Natural killer cell (primary cell): Measurements from ENCODE around the gene TGFBR1. TPM values are rescaled to one million over a fixed set of nuclear protein-coding genes. Genes with fewer than 3 reads are reported as not detected.
A peak's percentile ranks its signal among the peaks of the same experiment; 100 is the strongest.

Experiments
- ATAC-seq, 3 donors: fragments of 150-1000 bp in 2 of 3; fragments of 200-7000 bp in 1 of 3; cut with Tn5 transposase; 1 replicate in 1 of 3; 2 replicates in 2 of 3; pipeline ENCODE4 v1.10.0; 2021; ENCODE audit warnings: mild to moderate bottlenecking in 2 of 3, moderate library complexity in 2 of 3
- DNase-seq, 2 donors: peaks; one replicate each; pipeline versions ENCODE4 v3.0.0 to v3.0.0-alpha.2; 2013 to 2021; ENCODE audit warnings: mixed read lengths in 1 of 2
- H3K27ac ChIP-seq: one replicate; pipeline ENCODE4 v1.5.1; 2013; ENCODE audit warnings: mild to moderate bottlenecking, low read length
- H3K27me3 ChIP-seq: one replicate; pipeline ENCODE4 v1.6.1; 2013; ENCODE audit warnings: low read length; ENCODE audit not compliant: control insufficient read depth, insufficient read depth
- H3K36me3 ChIP-seq: one replicate; pipeline ENCODE4 v1.6.1; 2013; ENCODE audit warnings: low read length; ENCODE audit not compliant: control insufficient read depth, insufficient read depth
- H3K4me1 ChIP-seq: one replicate; pipeline ENCODE4 v1.6.1; 2013; ENCODE audit warnings: low read length; ENCODE audit not compliant: control insufficient read depth, insufficient read depth
- H3K4me3 ChIP-seq: one replicate; pipeline ENCODE4 v1.5.1; 2013; ENCODE audit warnings: low read length
- H3K9me3 ChIP-seq: one replicate; pipeline ENCODE4 v1.6.1; 2013; ENCODE audit warnings: low read length; ENCODE audit not compliant: control insufficient read depth, insufficient read depth
- H3K27ac Mint-ChIP-seq, 2 donors: one replicate each; pipeline ENCODE4 v1.8.0; 2022; ENCODE audit warnings: mild to moderate bottlenecking in 2 of 2, mixed read lengths in 2 of 2, moderate library complexity in 1 of 2
- H3K27me3 Mint-ChIP-seq, 2 donors: one replicate each; pipeline ENCODE4 v1.8.0; 2022; ENCODE audit warnings: low read depth in 2 of 2, mixed read lengths in 2 of 2
- H3K36me3 Mint-ChIP-seq: one replicate; pipeline ENCODE4 v1.8.0; 2022; ENCODE audit warnings: mixed read lengths
- H3K4me1 Mint-ChIP-seq, 2 donors: one replicate each; pipeline ENCODE4 v1.8.0; 2022; ENCODE audit warnings: mixed read lengths in 2 of 2
- H3K4me3 Mint-ChIP-seq: one replicate; pipeline ENCODE4 v1.8.0; 2022; ENCODE audit warnings: mild to moderate bottlenecking, moderate library complexity, mixed read lengths
- H3K9me3 Mint-ChIP-seq, 2 donors: one replicate each; pipeline ENCODE4 v1.8.0; 2022; ENCODE audit warnings: mixed read lengths in 2 of 2
- WGBS: methylation state at CpG from one replicate; pipeline ENCODE4 v1.1.7; 2013; ENCODE audit warnings: missing lambda C conversion rate; ENCODE audit not compliant: insufficient coverage; 5-methylcytosine and 5-hydroxymethylcytosine counted together
- intact Hi-C: fragments of 100-400 bp; cut with micrococcal nuclease; formaldehyde crosslinking; loops from one replicate; pipeline ENCODE4 v1.14.2; 2022
- total RNA-seq, 4 donors: library from RNA; stranded (reverse); fragments of 120-200 nt in 1 of 4; gene quantifications; one replicate each; pipeline versions ENCODE4 v1.2.3 to v1.2.4, GENCODE V29; 2013 to 2022
- TF ChIP-seq, protein P1 (sequence below): fragments of 200-600 bp; IDR thresholded peaks from one replicate; pipeline ENCODE4 v1.8.0; 2022; ENCODE audit warnings: antibody characterized with exemption

The TGFBR1 gene
- total RNA-seq, 3 donors from 2014 or later (not counting 1 experiment from before 2014, with no cell fraction given): 78.0 to 120 (median 113) TPM

- no peak for ATAC-seq
- Mint-ChIP-seq H3K36me3 (no peaks in the 10 kb centered on the region), H3K27me3 (peaks cover 0 to 2% of the 10 kb centered on the region in 2 donors), H3K4me1 (peaks cover 17 to 22% of the 10 kb centered on the region in 2 donors), H3K9me3 (no peaks in the 10 kb centered on the region), H3K27ac (peak overlapping the region; percentile 31 to 69), H3K4me3 (no peak overlapping the region)
- Histone ChIP-seq H3K27ac (no peak overlapping the region), H3K9me3 (no peaks in the 10 kb centered on the region), H3K36me3 (no peaks in the 10 kb centered on the region), H3K27me3 (no peaks in the 10 kb centered on the region), H3K4me3 (no peak overlapping the region), H3K4me1 (peaks cover 27% of the 10 kb centered on the region)
- no peak for DNase-seq
- 94% methylated on average over 1 of the region's 2 CpGs for WGBS
- intact Hi-C loops: no loop called here
- TF ChIP-seq, protein P1, sequence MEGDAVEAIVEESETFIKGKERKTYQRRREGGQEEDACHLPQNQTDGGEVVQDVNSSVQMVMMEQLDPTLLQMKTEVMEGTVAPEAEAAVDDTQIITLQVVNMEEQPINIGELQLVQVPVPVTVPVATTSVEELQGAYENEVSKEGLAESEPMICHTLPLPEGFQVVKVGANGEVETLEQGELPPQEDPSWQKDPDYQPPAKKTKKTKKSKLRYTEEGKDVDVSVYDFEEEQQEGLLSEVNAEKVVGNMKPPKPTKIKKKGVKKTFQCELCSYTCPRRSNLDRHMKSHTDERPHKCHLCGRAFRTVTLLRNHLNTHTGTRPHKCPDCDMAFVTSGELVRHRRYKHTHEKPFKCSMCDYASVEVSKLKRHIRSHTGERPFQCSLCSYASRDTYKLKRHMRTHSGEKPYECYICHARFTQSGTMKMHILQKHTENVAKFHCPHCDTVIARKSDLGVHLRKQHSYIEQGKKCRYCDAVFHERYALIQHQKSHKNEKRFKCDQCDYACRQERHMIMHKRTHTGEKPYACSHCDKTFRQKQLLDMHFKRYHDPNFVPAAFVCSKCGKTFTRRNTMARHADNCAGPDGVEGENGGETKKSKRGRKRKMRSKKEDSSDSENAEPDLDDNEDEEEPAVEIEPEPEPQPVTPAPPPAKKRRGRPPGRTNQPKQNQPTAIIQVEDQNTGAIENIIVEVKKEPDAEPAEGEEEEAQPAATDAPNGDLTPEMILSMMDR: no peak
Observed at GRCh38 chr9:99181206-99181605, 76.3 kb downstream of the TGFBR1 start.

DNA sequence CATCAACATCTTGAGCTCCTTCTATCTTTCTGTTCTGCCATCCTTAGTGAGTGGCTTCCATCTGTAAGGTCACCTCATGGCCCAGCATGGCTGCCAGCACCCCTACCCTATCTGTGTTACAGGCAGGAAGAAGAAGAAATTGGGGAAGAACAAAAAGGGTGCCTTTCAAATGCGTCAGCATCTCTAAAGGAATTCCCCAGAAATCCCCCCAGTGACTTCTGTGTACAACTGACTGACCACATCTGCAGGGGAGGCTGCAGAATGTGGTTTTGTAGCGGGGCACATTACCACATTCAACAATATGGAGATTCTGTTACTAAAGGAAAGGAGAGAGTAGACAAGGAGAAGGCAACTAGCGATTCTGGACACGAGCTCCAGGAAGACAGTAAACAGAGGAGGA lies 76.7 kb downstream of the TGFBR1 start:
- Mint-ChIP-seq H3K4me3 (no peak overlapping the region), H3K27me3 (peaks cover 0 to 2% of the 10 kb centered on the region in 2 donors), H3K4me1 (peaks cover 17 to 22% of the 10 kb centered on the region in 2 donors), H3K36me3 (no peaks in the 10 kb centered on the region), H3K27ac (peak overlapping the region; percentile 31 to 69), H3K9me3 (no peaks in the 10 kb centered on the region)
- Histone ChIP-seq H3K27ac (no peak overlapping the region), H3K4me3 (no peak overlapping the region), H3K9me3 (no peaks in the 10 kb centered on the region), H3K27me3 (no peaks in the 10 kb centered on the region), H3K4me1 (peaks cover 27% of the 10 kb centered on the region), H3K36me3 (no peaks in the 10 kb centered on the region)
- peak in 1 of 2 donors; percentile 55 for DNase-seq
- intact Hi-C loops: no loop called here
- TF ChIP-seq, protein P1: no peak
- ATAC-seq: peak; percentile 42 to 62 (median 58)
- 6% methylated on average over 2 of the region's 4 CpGs for WGBS

DNA sequence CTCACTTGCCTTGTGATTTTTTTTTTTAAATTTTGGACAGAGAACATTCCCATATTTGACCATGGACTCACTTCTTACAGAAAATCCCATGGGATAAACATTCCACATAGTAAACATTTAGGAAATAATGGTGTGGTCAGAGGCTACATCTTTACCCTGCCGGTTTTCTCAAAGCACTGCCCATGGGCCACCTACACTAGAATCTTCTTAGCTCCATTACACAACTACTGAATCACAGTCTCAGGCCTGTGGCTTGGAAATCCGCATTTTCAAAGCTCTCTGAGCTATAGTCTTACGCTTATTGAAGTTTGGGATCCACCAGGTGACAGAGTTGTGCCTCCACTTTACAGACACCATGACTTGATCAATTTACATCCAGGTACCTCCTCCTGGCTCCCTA lies 77.4 kb downstream of the TGFBR1 start:
- no peaks in the 10 kb centered on the region for H3K36me3 ChIP-seq
- WGBS: 90% methylated on average over 3 of the region's 3 CpGs
- peaks cover 17 to 22% of the 10 kb centered on the region in 2 donors for H3K4me1 Mint-ChIP-seq
- peaks cover 0 to 2% of the 10 kb centered on the region in 2 donors for H3K27me3 Mint-ChIP-seq
- peaks cover 27% of the 10 kb centered on the region for H3K4me1 ChIP-seq
- H3K27me3 ChIP-seq: no peaks in the 10 kb centered on the region
- H3K4me3 Mint-ChIP-seq: no peak overlapping the region
- H3K9me3 ChIP-seq: no peaks in the 10 kb centered on the region
- H3K27ac Mint-ChIP-seq: no peak overlapping the region
- DNase-seq (no peak), ATAC-seq (no peak)
- no peak overlapping the region for H3K4me3 ChIP-seq
- H3K9me3 Mint-ChIP-seq: no peaks in the 10 kb centered on the region
- intact Hi-C loops: no loop called here
- H3K36me3 Mint-ChIP-seq: no peaks in the 10 kb centered on the region
- H3K27ac ChIP-seq: no peak overlapping the region
- TF ChIP-seq, protein P1: no peak

DNA sequence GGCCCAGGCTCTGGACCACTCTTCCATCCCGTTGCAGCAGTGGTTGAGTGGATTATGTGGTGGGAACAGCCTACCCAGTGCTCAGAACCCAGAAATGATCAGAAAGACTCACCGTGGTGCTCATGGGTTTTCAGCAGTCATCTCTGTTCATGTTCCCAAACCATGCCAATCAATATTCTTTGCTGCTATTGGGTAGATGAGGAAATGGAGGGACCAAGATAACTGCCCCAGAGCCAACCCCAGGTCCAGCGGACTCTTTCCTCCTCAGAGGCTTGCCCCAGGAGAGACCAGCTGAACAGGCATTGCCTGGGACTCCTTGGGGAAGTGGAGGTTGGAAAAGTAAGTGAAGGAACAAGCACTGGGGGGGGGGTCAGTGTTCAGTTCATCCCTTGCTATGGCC lies 78.7 kb downstream of the TGFBR1 start:
- ATAC-seq (no peak), DNase-seq (no peak)
- Mint-ChIP-seq H3K4me1 (peaks cover 17 to 22% of the 10 kb centered on the region in 2 donors), H3K36me3 (no peaks in the 10 kb centered on the region), H3K27me3 (peaks cover 4 to 6% of the 10 kb centered on the region in 2 donors), H3K27ac (peak overlapping the region in 1 of 2 donors; percentile 72), H3K4me3 (no peak overlapping the region), H3K9me3 (no peaks in the 10 kb centered on the region)
- intact Hi-C loops: loop anchor here (1.0 kb wide), 3 partner anchors 20 to 1141 kb away; no protein-coding TSS in a partner anchor
- TF ChIP-seq, protein P1: no peak
- peaks cover 27% of the 10 kb centered on the region for H3K4me1 ChIP-seq
- no peak overlapping the region for H3K4me3 ChIP-seq
- WGBS: 91% methylated on average over 3 of the region's 3 CpGs
- no peaks in the 10 kb centered on the region for H3K9me3 ChIP-seq
- no peak overlapping the region for H3K27ac ChIP-seq
- no peaks in the 10 kb centered on the region for H3K36me3 ChIP-seq
- no peaks in the 10 kb centered on the region for H3K27me3 ChIP-seq
